Natural killer cell (primary cell): ENCODE results near the gene SDHAF4. TPM values are rescaled to one million over a fixed set of nuclear protein-coding genes. Genes with fewer than 3 reads are reported as not detected.

Source experiments
- ATAC-seq, 3 donors: fragments of 150-1000 bp in 2 of 3; fragments of 200-7000 bp in 1 of 3; cut with Tn5 transposase; 1 replicate in 1 of 3; 2 replicates in 2 of 3; pipeline ENCODE4 v1.10.0; 2021; ENCODE audit warnings: mild to moderate bottlenecking in 2 of 3, moderate library complexity in 2 of 3
- DNase-seq, 2 donors: peaks; one replicate each; pipeline versions ENCODE4 v3.0.0 to v3.0.0-alpha.2; 2013 to 2021; ENCODE audit warnings: mixed read lengths in 1 of 2
- H3K27ac ChIP-seq: one replicate; pipeline ENCODE4 v1.5.1; 2013; ENCODE audit warnings: mild to moderate bottlenecking, low read length
- H3K27me3 ChIP-seq: one replicate; pipeline ENCODE4 v1.6.1; 2013; ENCODE audit warnings: low read length; ENCODE audit not compliant: control insufficient read depth, insufficient read depth
- H3K36me3 ChIP-seq: one replicate; pipeline ENCODE4 v1.6.1; 2013; ENCODE audit warnings: low read length; ENCODE audit not compliant: control insufficient read depth, insufficient read depth
- H3K4me1 ChIP-seq: one replicate; pipeline ENCODE4 v1.6.1; 2013; ENCODE audit warnings: low read length; ENCODE audit not compliant: control insufficient read depth, insufficient read depth
- H3K4me3 ChIP-seq: one replicate; pipeline ENCODE4 v1.5.1; 2013; ENCODE audit warnings: low read length
- H3K9me3 ChIP-seq: one replicate; pipeline ENCODE4 v1.6.1; 2013; ENCODE audit warnings: low read length; ENCODE audit not compliant: control insufficient read depth, insufficient read depth
- H3K27ac Mint-ChIP-seq, 2 donors: one replicate each; pipeline ENCODE4 v1.8.0; 2022; ENCODE audit warnings: mild to moderate bottlenecking in 2 of 2, mixed read lengths in 2 of 2, moderate library complexity in 1 of 2
- H3K27me3 Mint-ChIP-seq, 2 donors: one replicate each; pipeline ENCODE4 v1.8.0; 2022; ENCODE audit warnings: low read depth in 2 of 2, mixed read lengths in 2 of 2
- H3K36me3 Mint-ChIP-seq: one replicate; pipeline ENCODE4 v1.8.0; 2022; ENCODE audit warnings: mixed read lengths
- H3K4me1 Mint-ChIP-seq, 2 donors: one replicate each; pipeline ENCODE4 v1.8.0; 2022; ENCODE audit warnings: mixed read lengths in 2 of 2
- H3K4me3 Mint-ChIP-seq: one replicate; pipeline ENCODE4 v1.8.0; 2022; ENCODE audit warnings: mild to moderate bottlenecking, moderate library complexity, mixed read lengths
- H3K9me3 Mint-ChIP-seq, 2 donors: one replicate each; pipeline ENCODE4 v1.8.0; 2022; ENCODE audit warnings: mixed read lengths in 2 of 2
- WGBS: methylation state at CpG from one replicate; pipeline ENCODE4 v1.1.7; 2013; ENCODE audit warnings: missing lambda C conversion rate; ENCODE audit not compliant: insufficient coverage; 5-methylcytosine and 5-hydroxymethylcytosine counted together
- intact Hi-C: fragments of 100-400 bp; cut with micrococcal nuclease; formaldehyde crosslinking; loops from one replicate; pipeline ENCODE4 v1.14.2; 2022
- total RNA-seq, 4 donors: library from RNA; stranded (reverse); fragments of 120-200 nt in 1 of 4; gene quantifications; one replicate each; pipeline versions ENCODE4 v1.2.3 to v1.2.4, GENCODE V29; 2013 to 2022
- TF ChIP-seq, protein P1 (sequence below): fragments of 200-600 bp; IDR thresholded peaks from one replicate; pipeline ENCODE4 v1.8.0; 2022; ENCODE audit warnings: antibody characterized with exemption

Gene SDHAF4
- total RNA-seq, 3 donors from 2014 or later (not counting 1 experiment from before 2014, with no cell fraction given): 2.7 to 7.1 (median 5.4) TPM

DNA sequence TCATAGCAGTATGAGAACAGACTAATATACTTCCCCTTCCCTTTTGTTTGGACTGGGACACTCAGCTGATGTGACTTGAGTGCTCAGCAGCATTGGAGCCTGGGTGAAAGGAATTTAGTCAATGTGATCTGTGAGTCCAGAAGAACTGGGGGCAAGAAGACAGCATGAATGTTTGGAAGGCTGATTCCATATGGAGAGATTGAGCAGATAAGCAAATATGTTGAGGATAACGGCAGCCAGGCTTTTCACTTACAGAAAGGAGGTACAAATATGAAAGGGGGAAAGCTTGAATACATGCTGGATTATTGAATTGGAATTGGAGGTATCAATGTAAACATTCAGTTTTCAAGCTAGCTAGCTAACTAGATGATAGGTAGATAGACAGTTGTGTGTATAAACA is 63.2 kb downstream of the SDHAF4 start:
- H3K4me3 Mint-ChIP-seq: no peak overlapping the region
- intact Hi-C loops: no loop called here
- Histone ChIP-seq H3K27ac (no peak overlapping the region), H3K9me3 (no peaks in the 10 kb centered on the region), H3K36me3 (no peaks in the 10 kb centered on the region), H3K27me3 (no peaks in the 10 kb centered on the region), H3K4me3 (no peak overlapping the region), H3K4me1 (no peaks in the 10 kb centered on the region)
- H3K36me3 Mint-ChIP-seq: no peaks in the 10 kb centered on the region
- ATAC-seq (no peak), DNase-seq (no peak)
- peaks cover 6 to 7% of the 10 kb centered on the region in 2 donors for H3K27me3 Mint-ChIP-seq
- H3K9me3 Mint-ChIP-seq: no peaks in the 10 kb centered on the region
- TF ChIP-seq, protein P1, sequence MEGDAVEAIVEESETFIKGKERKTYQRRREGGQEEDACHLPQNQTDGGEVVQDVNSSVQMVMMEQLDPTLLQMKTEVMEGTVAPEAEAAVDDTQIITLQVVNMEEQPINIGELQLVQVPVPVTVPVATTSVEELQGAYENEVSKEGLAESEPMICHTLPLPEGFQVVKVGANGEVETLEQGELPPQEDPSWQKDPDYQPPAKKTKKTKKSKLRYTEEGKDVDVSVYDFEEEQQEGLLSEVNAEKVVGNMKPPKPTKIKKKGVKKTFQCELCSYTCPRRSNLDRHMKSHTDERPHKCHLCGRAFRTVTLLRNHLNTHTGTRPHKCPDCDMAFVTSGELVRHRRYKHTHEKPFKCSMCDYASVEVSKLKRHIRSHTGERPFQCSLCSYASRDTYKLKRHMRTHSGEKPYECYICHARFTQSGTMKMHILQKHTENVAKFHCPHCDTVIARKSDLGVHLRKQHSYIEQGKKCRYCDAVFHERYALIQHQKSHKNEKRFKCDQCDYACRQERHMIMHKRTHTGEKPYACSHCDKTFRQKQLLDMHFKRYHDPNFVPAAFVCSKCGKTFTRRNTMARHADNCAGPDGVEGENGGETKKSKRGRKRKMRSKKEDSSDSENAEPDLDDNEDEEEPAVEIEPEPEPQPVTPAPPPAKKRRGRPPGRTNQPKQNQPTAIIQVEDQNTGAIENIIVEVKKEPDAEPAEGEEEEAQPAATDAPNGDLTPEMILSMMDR: no peak
- no peak overlapping the region for H3K27ac Mint-ChIP-seq
- no peaks in the 10 kb centered on the region for H3K4me1 Mint-ChIP-seq
- WGBS: 93% methylated on average over 1 of the region's 1 CpG

DNA sequence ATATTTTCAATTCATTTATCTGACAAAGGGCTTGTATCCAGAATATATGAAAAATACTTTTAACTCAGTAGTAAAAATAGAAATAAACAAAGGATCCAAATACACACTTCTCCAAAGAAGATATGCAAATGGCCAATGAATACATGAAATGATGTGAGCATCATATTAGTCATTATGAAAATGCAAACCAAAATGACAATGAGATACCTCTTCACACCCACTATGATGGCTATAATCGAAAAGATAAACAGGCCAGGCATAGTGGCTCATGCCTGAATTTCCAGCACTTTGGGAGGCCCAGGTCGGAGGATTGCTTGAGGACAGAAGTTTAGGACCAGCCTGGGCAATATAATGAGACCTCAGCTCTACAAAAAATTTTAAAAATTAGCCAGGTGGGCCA is 67.1 kb downstream of the SDHAF4 start:
- Histone ChIP-seq H3K4me1 (no peaks in the 10 kb centered on the region), H3K27me3 (no peaks in the 10 kb centered on the region), H3K36me3 (no peaks in the 10 kb centered on the region), H3K9me3 (no peaks in the 10 kb centered on the region), H3K27ac (no peak overlapping the region), H3K4me3 (no peak overlapping the region)
- H3K4me1 Mint-ChIP-seq: no peaks in the 10 kb centered on the region
- ATAC-seq (no peak), DNase-seq (no peak)
- no peaks in the 10 kb centered on the region for H3K36me3 Mint-ChIP-seq
- H3K4me3 Mint-ChIP-seq: no peak overlapping the region
- 36% methylated on average over 2 of the region's 2 CpGs for WGBS
- H3K27ac Mint-ChIP-seq: no peak overlapping the region
- peaks cover 9% of the 10 kb centered on the region in 2 donors for H3K27me3 Mint-ChIP-seq
- H3K9me3 Mint-ChIP-seq: no peaks in the 10 kb centered on the region
- TF ChIP-seq, protein P1: no peak
- intact Hi-C loops: no loop called here

DNA sequence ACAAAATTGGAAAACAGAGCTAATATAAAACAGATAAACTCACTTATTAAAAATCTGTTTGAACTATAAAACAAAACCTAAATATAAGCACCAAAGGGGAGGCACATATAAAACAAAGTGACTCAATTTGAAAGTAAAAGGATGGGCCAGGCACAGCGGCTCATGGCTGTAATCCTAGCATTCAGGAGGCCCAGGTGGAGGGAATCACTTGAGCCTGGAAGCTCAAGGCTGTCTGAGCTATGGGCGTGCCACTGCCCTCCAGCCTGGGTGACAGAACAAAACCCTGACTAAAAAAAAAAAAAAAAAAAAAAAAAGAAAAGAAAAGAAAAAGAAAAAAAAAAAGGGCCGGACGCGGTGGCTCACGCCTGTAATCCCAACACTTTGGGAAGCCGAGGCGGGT is 69.9 kb downstream of the SDHAF4 start:
- H3K36me3 ChIP-seq: no peaks in the 10 kb centered on the region
- H3K27ac ChIP-seq: no peak overlapping the region
- no peak for ATAC-seq
- Mint-ChIP-seq H3K36me3 (no peaks in the 10 kb centered on the region), H3K4me3 (no peak overlapping the region), H3K27ac (no peak overlapping the region), H3K9me3 (no peaks in the 10 kb centered on the region), H3K27me3 (peaks cover 3 to 6% of the 10 kb centered on the region in 2 donors), H3K4me1 (no peaks in the 10 kb centered on the region)
- H3K27me3 ChIP-seq: no peaks in the 10 kb centered on the region
- DNase-seq: no peak
- 95% methylated on average over 7 of the region's 8 CpGs for WGBS
- no peaks in the 10 kb centered on the region for H3K9me3 ChIP-seq
- H3K4me3 ChIP-seq: no peak overlapping the region
- no peaks in the 10 kb centered on the region for H3K4me1 ChIP-seq
- TF ChIP-seq, protein P1: no peak
- intact Hi-C loops: no loop called here

DNA sequence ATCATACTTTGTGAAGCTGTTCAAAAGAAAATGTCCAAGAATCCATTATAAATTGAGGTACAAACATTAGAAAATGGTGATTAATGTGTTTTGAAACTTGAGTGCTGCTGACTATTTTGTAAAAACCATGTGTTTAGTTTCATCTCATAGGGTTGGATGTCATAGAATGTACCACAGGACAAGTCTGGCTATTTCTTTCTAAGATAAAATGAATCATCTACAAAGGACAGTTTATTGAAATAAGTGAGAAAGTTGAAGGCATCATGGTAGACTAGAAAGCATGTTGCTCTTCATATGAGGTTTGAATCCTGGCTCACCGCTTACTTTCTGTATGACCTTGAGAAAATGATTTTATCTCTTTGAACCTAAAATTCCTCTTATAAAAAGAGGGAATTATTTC is 71.7 kb downstream of the SDHAF4 start:
- DNase-seq: no peak
- no peaks in the 10 kb centered on the region for H3K9me3 ChIP-seq
- Mint-ChIP-seq H3K27ac (no peak overlapping the region), H3K27me3 (peaks cover 5 to 6% of the 10 kb centered on the region in 2 donors), H3K36me3 (no peaks in the 10 kb centered on the region), H3K4me3 (no peak overlapping the region), H3K4me1 (no peaks in the 10 kb centered on the region), H3K9me3 (no peaks in the 10 kb centered on the region)
- H3K27me3 ChIP-seq: no peaks in the 10 kb centered on the region
- TF ChIP-seq, protein P1: no peak
- ATAC-seq: no peak
- H3K4me1 ChIP-seq: no peaks in the 10 kb centered on the region
- WGBS: no CpG with 5 or more reads among the region's 1 CpG
- H3K27ac ChIP-seq: no peak overlapping the region
- H3K36me3 ChIP-seq: no peaks in the 10 kb centered on the region
- no peak overlapping the region for H3K4me3 ChIP-seq
- intact Hi-C loops: no loop called here
